ENCODE results near the gene PDZRN3. TPM values are rescaled to one million over a fixed set of nuclear protein-coding genes. Genes with fewer than 3 reads are reported as not detected.

PDZRN3 gene
- total and polyA plus RNA-seq, 2 of the 13 experiments (the other 11 are each of a cell fraction or from before 2014, with no cell fraction given) = not detected

- TF ChIP-seq, protein P1, sequence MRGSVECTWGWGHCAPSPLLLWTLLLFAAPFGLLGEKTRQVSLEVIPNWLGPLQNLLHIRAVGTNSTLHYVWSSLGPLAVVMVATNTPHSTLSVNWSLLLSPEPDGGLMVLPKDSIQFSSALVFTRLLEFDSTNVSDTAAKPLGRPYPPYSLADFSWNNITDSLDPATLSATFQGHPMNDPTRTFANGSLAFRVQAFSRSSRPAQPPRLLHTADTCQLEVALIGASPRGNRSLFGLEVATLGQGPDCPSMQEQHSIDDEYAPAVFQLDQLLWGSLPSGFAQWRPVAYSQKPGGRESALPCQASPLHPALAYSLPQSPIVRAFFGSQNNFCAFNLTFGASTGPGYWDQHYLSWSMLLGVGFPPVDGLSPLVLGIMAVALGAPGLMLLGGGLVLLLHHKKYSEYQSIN (CRISPR knock-in tag; IDR thresholded peaks at IDR 0.05; ENCODE audit: borderline replicate concordance) = no peak
Measured at GRCh38 chr3:73535137-73535536, 89.6 kb downstream of the PDZRN3 start (continued).

DNA sequence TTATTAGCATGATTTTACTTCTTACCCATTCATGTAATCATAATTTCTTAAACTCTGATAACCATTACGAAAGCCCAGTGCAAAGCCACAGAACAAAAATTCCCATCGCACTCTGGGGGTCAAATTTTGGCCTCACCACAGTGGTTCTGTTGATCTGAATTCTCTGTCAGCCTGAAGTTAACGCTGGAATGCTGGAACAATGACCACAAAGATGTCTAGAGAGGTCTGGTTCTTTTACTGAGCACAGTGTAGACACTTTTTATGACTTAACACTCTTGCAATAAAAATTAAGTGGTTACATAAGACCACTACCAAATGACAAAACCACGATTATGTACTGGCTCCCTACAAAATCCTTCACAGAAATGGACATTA is 94.7 kb downstream of the PDZRN3 start:
- Histone ChIP-seq H3K79me2 (ENCODE audit: insufficient read depth, low read length) (no peaks in the 10 kb centered on the region), H3K9me3 (ENCODE audit: low read length) (no peaks in the 10 kb centered on the region), H3K4me1 (ENCODE audit: insufficient read depth, low read length) (no peaks in the 10 kb centered on the region), H3K9ac (ENCODE audit: insufficient read depth, low read depth, low read length) (no peak overlapping the region), H3K27ac (ENCODE audit: extremely low read length, insufficient read depth, low read length) (no peak overlapping the region), H3K4me3 (replicated peaks in 1 of 3; ENCODE audit: insufficient read depth in 1 of 3, low read depth in 2 of 3, low read length in 3 of 3) (no peak overlapping the region), H3K36me3 (replicated peaks in 1 of 2; ENCODE audit: control insufficient read depth in 1 of 2, insufficient read depth in 2 of 2, low read length in 2 of 2) (no peaks in the 10 kb centered on the region), H3K4me2 (ENCODE audit: low read depth, low read length) (no peak overlapping the region), H4K20me1 (ENCODE audit: insufficient read depth, low read length) (no peaks in the 10 kb centered on the region), H3K27me3 (ENCODE audit: control insufficient read depth in 1 of 2, insufficient read depth in 2 of 2, low read length in 2 of 2) (no peaks in the 10 kb centered on the region), H2AFZ (ENCODE audit: low read length) (no peak overlapping the region)
- POLR2A ChIA-PET = no interaction called here
- CTCF ChIA-PET (ENCODE audit: low intra/inter-chr PET ratio, low total read pairs) = no interaction called here
- WGBS (ENCODE audit: low lambda C conversion rate) = 1% methylated on average over 4 of the region's 4 CpGs
- no peak for DNase-seq (ENCODE audit: low spot score)
- no TSS peak for BruUV-seq (replicated peaks)
- FAIRE-seq = no peak
- in situ Hi-C loops (cut with HindIII; ENCODE audit: extremely low pct_ligation_motif_present, low pct_unique_long_range_greater_than_20kb) (no loop called here), intact Hi-C loops (cut with micrococcal nuclease; ENCODE audit: unreplicated experiment) (no loop called here)
- ATAC-seq = no peak
- TF ChIP-seq HIC2 (CRISPR knock-in tag; IDR thresholded peaks at IDR 0.05; ENCODE audit: low read depth) (no peak), U2AF2 (IDR thresholded peaks at IDR 0.05; ENCODE audit: low read depth, low read length) (no peak), ZBTB34 (CRISPR knock-in tag; IDR thresholded peaks at IDR 0.05) (no peak), ZNF256 (CRISPR knock-in tag; conservative IDR thresholded peaks at IDR 0.05) (no peak), ARNT (IDR thresholded peaks at IDR 0.05) (no peak), ZNF350 (CRISPR knock-in tag; IDR thresholded peaks at IDR 0.05; ENCODE audit: borderline replicate concordance, low read depth) (no peak), ZNF660 (CRISPR knock-in tag; IDR thresholded peaks at IDR 0.05; ENCODE audit: borderline replicate concordance, low read depth) (no peak), RARG (CRISPR knock-in tag; IDR thresholded peaks at IDR 0.05; ENCODE audit: low read depth) (no peak), ZNF382 (CRISPR knock-in tag; IDR thresholded peaks at IDR 0.05; ENCODE audit: borderline replicate concordance) (no peak)
- TF ChIP-seq, protein P2, sequence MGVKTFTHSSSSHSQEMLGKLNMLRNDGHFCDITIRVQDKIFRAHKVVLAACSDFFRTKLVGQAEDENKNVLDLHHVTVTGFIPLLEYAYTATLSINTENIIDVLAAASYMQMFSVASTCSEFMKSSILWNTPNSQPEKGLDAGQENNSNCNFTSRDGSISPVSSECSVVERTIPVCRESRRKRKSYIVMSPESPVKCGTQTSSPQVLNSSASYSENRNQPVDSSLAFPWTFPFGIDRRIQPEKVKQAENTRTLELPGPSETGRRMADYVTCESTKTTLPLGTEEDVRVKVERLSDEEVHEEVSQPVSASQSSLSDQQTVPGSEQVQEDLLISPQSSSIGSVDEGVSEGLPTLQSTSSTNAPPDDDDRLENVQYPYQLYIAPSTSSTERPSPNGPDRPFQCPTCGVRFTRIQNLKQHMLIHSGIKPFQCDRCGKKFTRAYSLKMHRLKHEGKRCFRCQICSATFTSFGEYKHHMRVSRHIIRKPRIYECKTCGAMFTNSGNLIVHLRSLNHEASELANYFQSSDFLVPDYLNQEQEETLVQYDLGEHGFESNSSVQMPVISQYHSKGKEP (CRISPR knock-in tag; IDR thresholded peaks at IDR 0.05) = no peak
- TF ChIP-seq, protein P3, sequence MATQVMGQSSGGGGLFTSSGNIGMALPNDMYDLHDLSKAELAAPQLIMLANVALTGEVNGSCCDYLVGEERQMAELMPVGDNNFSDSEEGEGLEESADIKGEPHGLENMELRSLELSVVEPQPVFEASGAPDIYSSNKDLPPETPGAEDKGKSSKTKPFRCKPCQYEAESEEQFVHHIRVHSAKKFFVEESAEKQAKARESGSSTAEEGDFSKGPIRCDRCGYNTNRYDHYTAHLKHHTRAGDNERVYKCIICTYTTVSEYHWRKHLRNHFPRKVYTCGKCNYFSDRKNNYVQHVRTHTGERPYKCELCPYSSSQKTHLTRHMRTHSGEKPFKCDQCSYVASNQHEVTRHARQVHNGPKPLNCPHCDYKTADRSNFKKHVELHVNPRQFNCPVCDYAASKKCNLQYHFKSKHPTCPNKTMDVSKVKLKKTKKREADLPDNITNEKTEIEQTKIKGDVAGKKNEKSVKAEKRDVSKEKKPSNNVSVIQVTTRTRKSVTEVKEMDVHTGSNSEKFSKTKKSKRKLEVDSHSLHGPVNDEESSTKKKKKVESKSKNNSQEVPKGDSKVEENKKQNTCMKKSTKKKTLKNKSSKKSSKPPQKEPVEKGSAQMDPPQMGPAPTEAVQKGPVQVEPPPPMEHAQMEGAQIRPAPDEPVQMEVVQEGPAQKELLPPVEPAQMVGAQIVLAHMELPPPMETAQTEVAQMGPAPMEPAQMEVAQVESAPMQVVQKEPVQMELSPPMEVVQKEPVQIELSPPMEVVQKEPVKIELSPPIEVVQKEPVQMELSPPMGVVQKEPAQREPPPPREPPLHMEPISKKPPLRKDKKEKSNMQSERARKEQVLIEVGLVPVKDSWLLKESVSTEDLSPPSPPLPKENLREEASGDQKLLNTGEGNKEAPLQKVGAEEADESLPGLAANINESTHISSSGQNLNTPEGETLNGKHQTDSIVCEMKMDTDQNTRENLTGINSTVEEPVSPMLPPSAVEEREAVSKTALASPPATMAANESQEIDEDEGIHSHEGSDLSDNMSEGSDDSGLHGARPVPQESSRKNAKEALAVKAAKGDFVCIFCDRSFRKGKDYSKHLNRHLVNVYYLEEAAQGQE (IDR thresholded peaks at IDR 0.05; ENCODE audit: borderline replicate concordance in 1 of 2, low read depth in 1 of 2, low read length in 2 of 2) = no peak

Data from HepG2 (cell line).